HL-60 (cell line): ENCODE measurements around the gene KRTAP12-2.
"Not testable (repeated sequence)": the region's sequence is repeated elsewhere in the genome, so short reads cannot be mapped to it uniquely, and the experiment has no call there.

Experiments
- DNase-seq, 2 experiments: peaks; one replicate each; pipeline ENCODE4 v3.0.0-alpha.2; 2010 to 2020; ENCODE audit warnings: low read depth in 1 of 2, low spot score in 1 of 2
- H3K27ac ChIP-seq: fragments of 250-450 bp; sonication (Bioruptor Pico); replicated peaks from 2 replicates; pipeline ENCODE4 v1.5.1; 2020; ENCODE audit warnings: mild to moderate bottlenecking, moderate library complexity
- H3K27me3 ChIP-seq: fragments of 250-450 bp; sonication (Bioruptor Pico); 2 replicates; pipeline ENCODE4 v1.5.1; 2021; ENCODE audit warnings: mild to moderate bottlenecking, moderate library complexity; ENCODE audit not compliant: insufficient read depth, poor library complexity, severe bottlenecking
- H3K4me3 ChIP-seq: replicated peaks from 2 replicates; pipeline ENCODE4 v1.5.1; 2011; ENCODE audit warnings: mild to moderate bottlenecking, control low read depth, low read length; ENCODE audit not compliant: insufficient read depth
- CTCF ChIP-seq: IDR thresholded peaks from one replicate; pipeline ENCODE4 v1.5.1; 2011; ENCODE audit warnings: low read length, control low read depth, inconsistent platforms; ENCODE audit not compliant: insufficient read depth
- GABPA ChIP-seq: IDR thresholded peaks from 2 replicates; pipeline ENCODE4 v1.6.1; 2012; ENCODE audit warnings: low read depth
- POLR2AphosphoS5 ChIP-seq: IDR thresholded peaks from 2 replicates; pipeline ENCODE4 v1.6.1; 2012; ENCODE audit warnings: low read depth
- REST ChIP-seq: IDR thresholded peaks from 2 replicates; pipeline ENCODE4 v1.6.1; 2012; ENCODE audit warnings: low read depth; ENCODE audit not compliant: insufficient replicate concordance
- SPI1 ChIP-seq: IDR thresholded peaks from 2 replicates; pipeline ENCODE4 v1.6.1; 2012; ENCODE audit warnings: low read depth, mild to moderate bottlenecking, borderline replicate concordance

The KRTAP12-2 gene

GRCh38 chr21:44649521-44650100 lies 17.1 kb downstream of the KRTAP12-2 start:
- no peak for DNase-seq
- no peak overlapping the region for H3K4me3 ChIP-seq
- no peaks in the 10 kb centered on the region for H3K27me3 ChIP-seq
- TF ChIP-seq CTCF = no peak
- TF ChIP-seq REST = no peak
- no peak for TF ChIP-seq POLR2AphosphoS5
- TF ChIP-seq GABPA = no peak
- no peak for TF ChIP-seq SPI1
- H3K27ac ChIP-seq = no peak overlapping the region

GRCh38 chr21:44648557-44649311 lies 18.0 kb downstream of the KRTAP12-2 start:
- Histone ChIP-seq H3K27ac (no peak overlapping the region), H3K27me3 (no peaks in the 10 kb centered on the region), H3K4me3 (no peak overlapping the region)
- TF ChIP-seq CTCF (no peak), SPI1 (no peak), GABPA (no peak), POLR2AphosphoS5 (no peak), REST (no peak)
- no peak for DNase-seq

GRCh38 chr21:44647222-44647552 lies 19.5 kb downstream of the KRTAP12-2 start:
- TF ChIP-seq SPI1 (no peak), GABPA (no peak)
- Histone ChIP-seq H3K27me3 (no peaks in the 10 kb centered on the region), H3K27ac (no peak overlapping the region), H3K4me3 (no peak overlapping the region)
- no peak for DNase-seq

- H3K27me3 ChIP-seq, H3K27ac ChIP-seq, H3K4me3 ChIP-seq, DNase-seq: not testable (repeated sequence)
These were observed 20.1 kb downstream of the KRTAP12-2 start, which contains the start of gene KRTAP10-11 for GRCh38 chr21:44646366-44647221. Gene KRTAP10-11 (plus strand): TSS chr21:44646414. CDS start chr21:44646459, 45 bp downstream.
